Astrocyte of the cerebellum (primary cell): Measurements from ENCODE around the gene FGFR2.

ENCODE experiments used
- DNase-seq: peaks from one replicate; pipeline ENCODE4 v3.0.0-alpha.2; 2011; ENCODE audit warnings: low read depth
- H3K4me3 ChIP-seq: 2 replicates; pipeline ENCODE4 v1.5.1; 2011; ENCODE audit warnings: mild to moderate bottlenecking, low read depth, low read length, moderate library complexity
- in situ Hi-C: cut with HindIII; loops from 2 replicates; pipeline ENCODE4 v1.10.0; 2017; ENCODE audit warnings: low sequenced_read_pairs
- TF ChIP-seq, protein P1 (sequence below): IDR thresholded peaks from 2 replicates; pipeline ENCODE4 v1.5.1; 2012; ENCODE audit warnings: low read length, low read depth, moderate library complexity, mild to moderate bottlenecking; ENCODE audit errors: missing control alignments

FGFR2 gene

GRCh38 chr10:121462955-121463354 is 135.3 kb downstream of the FGFR2 start:
- TF ChIP-seq, protein P1, sequence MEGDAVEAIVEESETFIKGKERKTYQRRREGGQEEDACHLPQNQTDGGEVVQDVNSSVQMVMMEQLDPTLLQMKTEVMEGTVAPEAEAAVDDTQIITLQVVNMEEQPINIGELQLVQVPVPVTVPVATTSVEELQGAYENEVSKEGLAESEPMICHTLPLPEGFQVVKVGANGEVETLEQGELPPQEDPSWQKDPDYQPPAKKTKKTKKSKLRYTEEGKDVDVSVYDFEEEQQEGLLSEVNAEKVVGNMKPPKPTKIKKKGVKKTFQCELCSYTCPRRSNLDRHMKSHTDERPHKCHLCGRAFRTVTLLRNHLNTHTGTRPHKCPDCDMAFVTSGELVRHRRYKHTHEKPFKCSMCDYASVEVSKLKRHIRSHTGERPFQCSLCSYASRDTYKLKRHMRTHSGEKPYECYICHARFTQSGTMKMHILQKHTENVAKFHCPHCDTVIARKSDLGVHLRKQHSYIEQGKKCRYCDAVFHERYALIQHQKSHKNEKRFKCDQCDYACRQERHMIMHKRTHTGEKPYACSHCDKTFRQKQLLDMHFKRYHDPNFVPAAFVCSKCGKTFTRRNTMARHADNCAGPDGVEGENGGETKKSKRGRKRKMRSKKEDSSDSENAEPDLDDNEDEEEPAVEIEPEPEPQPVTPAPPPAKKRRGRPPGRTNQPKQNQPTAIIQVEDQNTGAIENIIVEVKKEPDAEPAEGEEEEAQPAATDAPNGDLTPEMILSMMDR, result no peak
- H3K4me3 ChIP-seq, result no peak overlapping the region
- in situ Hi-C loops, result no loop called here
- no peak for DNase-seq

- DNase-seq, result no peak
- TF ChIP-seq, protein P1, result no peak
- H3K4me3 ChIP-seq, result no peak overlapping the region
- in situ Hi-C loops, result no loop called here
Observed at GRCh38 chr10:121462281-121462680, 136.0 kb downstream of the FGFR2 start.

GRCh38 chr10:121461307-121461706 is 136.9 kb downstream of the FGFR2 start:
- in situ Hi-C loops, result no loop called here
- H3K4me3 ChIP-seq, result no peak overlapping the region
- no peak for DNase-seq
- TF ChIP-seq, protein P1, result no peak

DNA sequence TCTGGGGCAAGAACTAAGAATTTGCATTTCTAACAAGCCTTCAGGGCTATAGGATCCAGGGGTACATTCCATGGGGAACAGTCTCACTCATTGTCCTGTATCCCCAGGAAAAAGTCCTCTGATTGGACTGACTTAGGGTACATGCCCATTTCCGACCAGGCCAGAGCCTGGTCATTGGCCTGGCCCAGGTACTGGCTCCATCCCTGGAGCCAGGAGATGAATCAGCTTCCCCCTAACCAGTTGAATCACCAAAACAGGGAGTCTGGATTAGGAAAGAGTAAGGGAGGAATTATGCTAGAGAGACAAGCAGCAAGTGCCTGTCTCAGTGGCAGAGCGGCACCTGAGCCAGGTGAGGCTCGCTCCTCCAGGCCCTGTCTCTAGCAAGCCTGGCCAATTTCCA is 137.5 kb downstream of the FGFR2 start:
- TF ChIP-seq, protein P1, result no peak
- DNase-seq, result no peak
- no peak overlapping the region for H3K4me3 ChIP-seq
- in situ Hi-C loops, result no loop called here

DNA sequence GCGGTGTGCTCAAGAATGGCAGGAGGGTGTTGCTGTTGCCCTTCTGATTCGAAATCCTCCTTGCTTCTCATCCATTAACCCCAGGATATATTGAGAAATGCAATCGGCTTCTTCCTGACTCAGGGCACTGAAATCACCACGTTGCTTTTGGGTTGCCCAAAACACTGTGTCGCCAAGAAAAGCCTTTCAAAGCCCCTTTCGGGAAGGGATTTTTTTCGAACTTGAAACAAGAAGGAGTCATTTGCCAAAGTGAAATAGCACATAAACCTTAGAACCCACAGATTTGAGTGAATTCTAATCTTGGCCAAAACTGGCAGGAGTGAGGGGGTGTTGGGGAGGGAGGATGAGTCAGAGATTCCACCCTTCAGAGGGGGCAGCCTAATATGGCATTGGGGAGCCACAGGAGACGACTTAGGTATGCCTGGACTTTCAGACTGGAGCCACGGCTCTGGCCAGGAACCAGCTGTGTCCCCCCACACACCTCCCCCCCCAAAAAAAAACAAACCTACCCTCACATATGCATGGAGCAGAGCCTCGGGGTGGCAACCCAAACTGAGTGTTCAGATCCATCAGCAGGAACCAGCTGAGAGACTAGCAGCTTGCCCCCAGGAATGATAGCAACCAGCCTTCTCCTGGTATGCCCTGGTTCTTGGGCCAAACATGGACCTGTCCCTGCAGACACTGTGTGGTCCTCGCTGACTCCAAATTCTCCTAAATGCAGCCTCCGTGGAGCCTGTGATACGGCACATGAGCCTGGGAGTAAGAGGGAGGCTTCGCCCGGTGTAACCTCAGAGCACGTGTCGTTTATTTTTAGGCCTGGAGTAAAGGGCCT is 138.4 kb downstream of the FGFR2 start:
- in situ Hi-C loops, result no loop called here
- DNase-seq, result peak; percentile 90
- no peak overlapping the region for H3K4me3 ChIP-seq
- TF ChIP-seq, protein P1, result no peak

DNA sequence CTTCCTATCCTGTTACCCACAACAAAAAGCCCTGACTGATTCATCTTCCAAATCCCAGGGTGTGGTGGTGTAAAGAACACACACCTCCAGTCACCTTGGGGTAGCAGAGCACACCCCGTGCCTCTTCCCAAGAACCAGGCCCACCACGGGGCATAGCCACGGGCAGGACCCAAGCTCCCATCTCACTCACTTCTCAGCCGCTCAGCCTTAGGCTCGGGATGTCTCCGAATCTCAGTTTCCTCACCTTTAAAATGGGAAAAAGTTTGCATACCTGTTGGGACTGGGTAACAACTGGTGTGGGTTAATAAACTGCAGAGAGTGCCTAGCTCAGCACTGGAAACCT is 139.0 kb downstream of the FGFR2 start:
- TF ChIP-seq, protein P1, result no peak
- in situ Hi-C loops, result no loop called here
- H3K4me3 ChIP-seq, result no peak overlapping the region
- DNase-seq, result no peak
